NCI-H748 treated with DMSO at 0.1 percent for 48 hours (cell line): ENCODE data around the gene NLRP1.

ENCODE experiments used
- DNase-seq: peaks from one replicate; lab custom pipeline; 2025; lab: John Stamatoyannopoulos, UW

The NLRP1 gene

DNA sequence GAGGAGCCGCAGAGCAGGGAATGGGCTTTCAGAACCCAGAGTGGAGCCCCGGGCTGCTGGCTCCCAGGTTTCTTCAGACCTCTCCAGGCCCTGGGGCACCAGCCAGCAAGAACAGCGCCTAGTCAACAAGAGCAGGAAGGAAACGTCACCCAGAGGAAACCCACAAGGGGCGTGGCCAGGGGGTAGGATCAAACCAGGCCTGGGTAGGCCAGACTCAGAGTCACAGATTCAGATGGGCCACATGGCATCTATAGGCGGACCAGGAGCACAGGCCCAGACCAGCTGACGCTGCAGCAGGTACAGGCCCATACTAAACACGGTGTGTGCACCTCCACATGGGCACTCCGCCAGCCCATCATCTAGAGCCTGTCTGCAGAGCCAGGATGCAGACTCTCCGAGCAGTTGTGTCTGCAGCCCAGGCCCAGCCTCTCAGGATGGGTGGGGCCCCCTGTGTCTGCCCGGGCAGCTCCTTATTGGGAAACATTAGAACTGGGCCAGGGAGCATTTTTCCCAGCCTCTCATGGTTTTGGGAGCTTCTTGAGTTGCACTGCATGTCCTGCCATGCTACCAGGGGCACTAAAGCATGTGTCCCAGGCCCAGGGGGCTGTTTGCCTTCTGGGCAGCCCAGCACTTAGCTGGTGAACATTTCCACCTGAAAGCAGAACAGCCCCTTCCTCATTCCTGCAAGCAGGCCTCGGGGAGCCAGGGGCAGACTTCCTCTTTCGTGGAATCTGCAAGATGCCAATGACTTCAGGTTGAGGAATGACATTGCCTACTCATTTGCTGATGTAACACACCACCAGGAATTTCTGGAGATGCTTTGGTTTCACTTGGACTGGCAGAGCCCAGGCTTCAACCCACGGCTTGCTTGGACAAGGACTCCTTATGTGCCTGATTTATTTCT, at the start of gene NLRP1:
NLRP1 (minus strand) TSS at position 127 of the 904 bp plus-strand sequence. CDS start 552 bp downstream, outside the sequence.
- DNase-seq: no peak

GRCh38 chr17:5631958-5632590, 47.8 kb upstream of the NLRP1 start:
- DNase-seq: no peak

DNA sequence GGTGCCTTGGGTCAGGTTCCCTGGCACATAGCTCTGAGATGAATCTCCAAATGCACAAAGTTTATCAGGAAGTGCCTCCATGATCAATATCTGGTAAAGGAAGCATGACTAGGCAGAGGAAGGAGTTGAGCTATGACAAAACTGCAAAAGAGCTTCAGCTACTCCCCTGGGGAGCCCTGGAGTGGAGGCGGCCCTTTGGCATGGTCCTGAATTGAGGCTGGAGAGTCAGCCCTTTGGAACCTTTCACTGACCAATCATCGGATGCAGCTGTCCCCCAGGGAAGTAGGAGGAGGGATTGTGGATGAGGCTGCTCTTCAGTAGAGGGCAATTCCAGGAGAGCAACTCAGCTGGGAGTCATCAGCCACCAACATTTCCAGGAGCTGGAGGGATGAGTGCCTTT, 46.1 kb upstream of the NLRP1 start:
- no peak for DNase-seq

DNA sequence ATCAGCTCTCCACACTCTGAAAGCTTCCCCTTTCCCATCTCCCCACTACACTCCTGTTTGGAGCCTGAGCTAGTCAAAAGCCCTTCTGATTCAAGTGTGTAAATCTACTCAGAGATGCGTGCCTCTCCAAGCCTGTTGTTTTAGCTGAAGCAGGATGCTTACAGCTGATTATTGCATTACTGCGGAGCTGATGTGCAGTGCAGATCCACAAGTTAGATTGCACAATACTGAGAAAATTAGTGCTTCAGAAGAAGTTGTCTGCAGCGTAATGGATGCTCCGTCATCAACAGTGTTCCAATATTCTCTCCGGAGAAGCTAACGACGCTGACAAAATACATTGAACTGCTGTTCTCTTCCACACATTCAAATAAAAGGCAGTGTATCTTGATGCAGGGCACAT, 44.8 kb upstream of the NLRP1 start:
- no peak for DNase-seq

DNA sequence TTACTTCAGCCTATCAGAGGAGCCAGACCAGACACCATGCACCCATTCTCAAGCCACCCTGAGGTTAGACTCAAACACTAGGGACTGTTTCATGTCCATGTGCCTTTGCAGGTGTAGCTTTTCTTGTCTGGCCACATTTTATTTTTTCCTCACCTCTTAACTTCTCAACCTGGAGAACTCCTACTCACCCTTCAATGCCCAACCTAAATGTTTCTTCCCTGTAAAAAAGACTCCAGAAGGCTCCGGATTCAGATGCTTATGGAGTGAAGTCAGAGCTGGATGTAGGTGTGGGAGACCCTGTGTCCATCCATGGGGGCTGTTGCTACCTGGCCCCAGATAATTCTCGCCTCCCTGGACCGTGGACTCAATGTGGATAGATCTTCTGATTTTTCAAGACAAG, 44.0 kb upstream of the NLRP1 start:
- no peak for DNase-seq

DNA sequence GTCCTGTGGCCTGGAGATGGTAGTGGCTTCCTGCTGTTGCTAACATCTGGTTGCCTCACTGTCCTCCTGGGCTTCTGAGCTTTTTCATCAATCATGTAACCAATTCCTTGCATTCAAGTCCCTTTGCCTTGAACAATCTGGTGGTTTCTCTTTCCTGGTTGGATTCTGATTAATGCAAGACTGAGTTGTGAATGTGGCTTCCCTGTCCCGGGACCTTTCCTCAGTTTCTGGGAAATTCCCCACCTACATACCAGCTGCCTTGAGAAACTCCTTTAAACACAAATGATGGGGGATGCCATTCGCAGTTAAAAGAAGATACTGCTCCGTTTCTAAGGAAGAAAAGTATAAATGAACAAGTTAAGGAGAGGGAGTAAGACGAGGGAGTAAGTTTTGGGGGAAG, 39.9 kb upstream of the NLRP1 start:
- DNase-seq: no peak

GRCh38 chr17:5621729-5622128, 37.4 kb upstream of the NLRP1 start:
- DNase-seq: no peak

DNA sequence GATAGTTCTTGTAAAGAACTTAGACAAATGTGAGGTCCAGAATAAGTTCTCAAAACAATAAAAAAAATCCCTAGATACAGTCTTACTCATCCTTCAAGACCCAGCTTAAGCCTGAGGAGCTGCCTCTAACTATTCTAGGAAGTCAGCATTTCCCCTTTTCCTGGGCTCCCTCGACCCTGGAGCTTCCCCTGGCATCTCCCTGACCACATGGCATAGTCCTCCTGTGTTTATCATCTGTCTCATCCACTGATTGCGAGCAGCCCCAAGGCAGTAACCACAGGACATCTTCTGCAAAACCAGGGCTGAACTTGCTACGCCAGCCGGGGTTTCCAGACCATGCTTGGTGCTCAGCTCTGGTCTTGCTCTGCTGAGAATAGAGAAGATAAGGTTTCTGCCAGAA, 36.7 kb upstream of the NLRP1 start:
- no peak for DNase-seq

DNA sequence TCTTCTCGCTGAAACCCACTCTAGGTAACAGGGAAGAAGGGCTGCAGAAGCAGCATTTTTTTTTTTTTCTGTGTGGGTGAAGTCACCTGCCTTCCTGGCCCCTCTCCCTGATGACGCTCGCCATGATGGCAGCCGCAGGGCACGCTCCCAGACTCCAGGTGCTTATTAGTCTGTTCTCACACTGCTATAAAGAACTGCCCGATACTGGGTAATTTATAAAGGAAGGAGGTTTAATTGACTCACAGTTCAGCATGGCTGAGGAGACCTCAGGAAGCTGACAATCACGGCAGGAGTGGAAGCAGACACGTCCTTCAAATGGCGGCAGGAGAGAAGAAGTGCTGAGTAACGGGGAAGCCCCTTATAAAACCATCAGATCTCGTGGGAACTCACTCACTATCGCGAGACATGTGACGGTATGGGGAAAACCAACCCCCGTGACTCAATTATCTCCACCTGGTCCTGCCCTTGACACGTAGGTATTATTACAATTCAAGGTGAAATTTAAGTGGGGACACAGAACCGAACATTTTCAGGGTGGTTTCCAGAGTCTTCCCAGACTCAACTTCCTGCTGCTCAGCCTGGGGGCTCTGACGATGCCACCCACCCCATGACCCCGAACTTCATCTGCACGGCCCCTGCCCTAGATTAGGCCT, 34.9 kb upstream of the NLRP1 start:
- peak; percentile 100 for DNase-seq

GRCh38 chr17:5618476-5618875, 34.2 kb upstream of the NLRP1 start:
- peak; percentile 11 for DNase-seq

DNA sequence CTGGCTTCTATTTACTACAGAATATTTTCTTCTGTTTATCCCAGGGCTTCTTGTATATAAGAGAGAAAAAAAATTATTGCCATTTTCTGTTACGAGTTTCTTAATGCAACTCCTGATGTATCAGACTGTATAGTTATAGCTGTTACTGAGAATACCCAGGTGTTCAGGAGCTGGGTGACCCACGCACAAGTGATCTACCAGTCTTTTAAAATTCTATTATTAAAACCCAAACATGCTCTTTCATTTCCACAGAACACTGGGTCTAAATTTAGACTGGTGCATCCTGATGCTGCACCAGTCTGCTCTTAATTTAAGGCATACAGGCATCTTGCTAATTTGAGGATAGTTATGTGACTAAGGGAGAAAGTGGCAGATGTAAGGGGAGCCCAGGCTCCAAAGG, 31.2 kb upstream of the NLRP1 start:
- DNase-seq: no peak

DNA sequence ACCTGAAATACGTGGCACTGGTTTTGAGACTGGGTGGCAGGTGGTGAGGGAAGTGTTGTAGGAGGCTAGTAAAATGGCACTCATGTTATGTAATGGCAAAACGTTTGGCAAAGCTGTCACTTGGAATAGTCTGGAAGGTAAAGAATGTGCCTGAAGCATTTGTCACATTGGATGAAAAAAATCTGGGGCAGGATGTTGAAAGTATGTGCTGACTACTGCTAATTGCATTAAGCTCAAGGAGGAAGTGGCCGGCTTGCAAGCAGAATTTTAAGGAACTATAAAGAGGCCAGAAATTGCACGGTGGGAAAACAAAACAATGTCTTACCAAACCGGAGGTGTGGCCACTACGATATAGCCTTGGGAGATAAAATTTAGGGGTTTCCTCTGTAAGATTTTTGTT, 26.6 kb upstream of the NLRP1 start:
- no peak for DNase-seq

DNA sequence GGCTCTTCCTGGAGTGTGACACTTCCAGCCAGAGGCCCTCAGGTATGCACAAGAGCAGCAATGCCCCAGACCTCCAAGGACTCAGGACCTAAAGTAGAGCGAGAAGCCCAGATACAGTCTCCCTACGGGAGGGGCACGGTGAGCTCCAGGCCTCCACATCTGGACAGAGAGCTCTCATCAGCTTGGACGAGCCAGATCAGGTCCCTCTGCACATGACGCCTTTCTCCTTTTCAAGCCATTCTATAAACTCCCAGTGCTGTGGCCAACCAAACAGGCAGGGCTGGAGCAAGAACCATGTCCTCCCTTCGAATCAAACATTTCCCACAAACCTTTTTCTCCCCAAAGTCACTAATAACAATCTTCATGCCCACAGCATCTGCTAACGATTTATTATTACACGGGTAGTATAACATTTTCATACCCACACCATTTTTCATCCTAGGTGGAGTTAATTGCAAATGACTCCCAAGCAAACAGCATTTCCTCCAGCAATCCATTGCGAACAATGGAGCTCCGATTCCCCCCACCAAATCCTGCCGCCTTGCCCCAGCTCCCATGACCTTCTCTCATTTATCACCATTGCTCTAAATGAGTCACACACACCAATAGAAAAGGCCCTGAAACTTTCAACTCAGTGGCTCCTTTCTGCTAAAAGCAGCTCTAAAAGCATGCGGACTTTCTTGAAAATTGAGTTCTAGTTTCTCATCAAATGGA, 24.2 kb upstream of the NLRP1 start:
- DNase-seq: no peak

DNA sequence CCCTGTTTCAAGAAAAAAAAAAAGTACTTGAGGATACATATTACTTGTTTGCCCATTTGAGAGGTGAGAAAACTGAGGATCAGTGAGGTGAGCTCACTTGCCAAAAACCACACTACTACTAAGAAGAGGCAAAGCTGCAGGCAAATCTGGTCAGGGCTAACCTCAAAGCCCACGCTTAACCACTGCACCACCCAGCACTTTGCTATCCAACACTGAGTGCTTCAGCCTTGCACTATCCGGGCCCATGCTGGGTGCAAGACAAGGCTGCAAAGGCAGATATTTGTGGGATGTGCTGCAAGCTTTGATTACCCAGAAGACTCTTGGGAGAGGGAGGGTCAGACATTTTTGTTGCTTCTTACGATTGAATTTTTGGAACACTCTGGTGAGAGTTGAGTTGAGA, 23.6 kb upstream of the NLRP1 start:
- DNase-seq: no peak

DNA sequence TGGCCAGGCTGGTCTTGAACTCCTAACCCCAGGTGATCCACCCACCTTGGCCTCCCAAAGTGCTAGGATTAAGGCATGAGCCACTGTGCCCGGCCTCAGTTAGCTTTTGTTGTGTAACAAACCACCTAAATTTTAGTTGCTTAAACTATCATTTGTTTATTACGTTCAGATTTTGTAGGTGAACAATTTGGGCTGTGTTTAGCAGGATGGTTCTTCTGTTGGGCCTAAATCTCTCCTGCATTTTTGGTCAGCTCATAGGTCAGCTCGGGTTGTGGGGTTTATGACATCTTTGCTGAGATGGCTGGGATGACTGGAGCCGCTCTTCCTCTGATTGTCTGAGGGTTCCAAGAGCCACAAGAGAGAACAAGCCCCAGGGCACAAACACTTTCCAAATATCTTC, 21.1 kb upstream of the NLRP1 start:
- DNase-seq: no peak

DNA sequence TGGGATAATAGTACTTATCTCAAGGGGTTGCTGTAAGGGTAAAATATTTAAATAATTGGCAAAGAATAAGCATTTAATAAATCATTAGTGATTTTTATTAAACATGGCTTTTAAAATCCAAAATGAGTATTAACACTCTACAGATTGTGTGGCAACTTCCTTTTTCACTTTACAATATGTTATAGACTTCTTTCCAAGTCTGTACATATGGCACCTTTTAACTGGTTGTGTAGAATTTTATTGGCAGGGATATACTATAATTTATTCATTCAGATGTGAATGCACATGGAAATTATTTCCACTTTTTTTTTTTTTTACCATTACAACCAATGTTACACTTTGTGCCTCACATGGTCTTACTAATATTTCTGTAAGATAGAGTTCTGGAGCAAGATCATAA, 15.7 kb upstream of the NLRP1 start:
- no peak for DNase-seq

GRCh38 chr17:5598457-5598856, 14.1 kb upstream of the NLRP1 start:
- DNase-seq: no peak

GRCh38 chr17:5596421-5596820, 12.1 kb upstream of the NLRP1 start:
- no peak for DNase-seq

GRCh38 chr17:5595831-5596230, 11.5 kb upstream of the NLRP1 start:
- no peak for DNase-seq

GRCh38 chr17:5592382-5592781, 8.1 kb upstream of the NLRP1 start:
- DNase-seq: peak; percentile 73

DNA sequence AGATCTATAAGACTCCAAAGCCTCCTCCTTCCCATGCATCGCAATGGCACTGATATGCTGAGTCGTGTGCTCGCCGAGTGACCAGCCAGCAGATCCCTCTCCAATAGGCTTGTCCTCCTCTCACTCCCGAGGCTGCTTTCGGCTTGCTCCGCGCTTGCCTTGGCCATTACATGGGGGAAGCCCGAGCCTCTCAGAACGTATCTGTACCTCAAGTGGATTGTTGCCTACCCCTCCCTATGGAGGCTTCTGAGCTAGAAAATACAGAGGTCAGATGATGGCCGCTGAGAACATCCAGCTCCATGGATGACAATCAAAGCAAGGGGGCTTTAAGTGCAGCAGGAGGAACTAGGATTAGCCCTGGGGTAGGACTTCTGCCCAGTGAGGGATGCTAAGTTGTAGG, 7.7 kb upstream of the NLRP1 start:
- no peak for DNase-seq

- DNase-seq: no peak
Observed at GRCh38 chr17:5588584-5588983, 4.3 kb upstream of the NLRP1 start.
